Measurements from ENCODE around the gene IL1R1. TPM values are rescaled to one million over a fixed set of nuclear protein-coding genes. Genes with fewer than 3 reads are reported as not detected.

IL1R1 gene
- polyA plus RNA-seq, 1 donor from 2014 or later, result not detected

GRCh38 chr2:102131564-102131963 is 11.0 kb upstream of the IL1R1 start:
- Histone ChIP-seq H3K9me2 (ENCODE audit: insufficient read depth, low read length) (no peaks in the 10 kb centered on the region), H3K4me3 (ENCODE audit: low read length) (no peak overlapping the region), H3K27ac (ENCODE audit: low read length) (no peak overlapping the region), H3K36me3 (ENCODE audit: insufficient read depth, low read length) (no peaks in the 10 kb centered on the region), H3K4me2 (ENCODE audit: low read length) (no peak overlapping the region), H4K20me1 (ENCODE audit: insufficient read depth) (no peaks in the 10 kb centered on the region), H3K9me3 (ENCODE audit: low read length) (no peaks in the 10 kb centered on the region), H3K9ac (ENCODE audit: low read length) (no peak overlapping the region), H3K27me3 (ENCODE audit: insufficient read depth, low read depth, low read length) (no peaks in the 10 kb centered on the region), H2AFZ (ENCODE audit: low read depth, low read length) (no peak overlapping the region), H3K79me2 (replicated peaks; ENCODE audit: insufficient read depth, low read length) (no peaks in the 10 kb centered on the region), H3F3A (ENCODE audit: insufficient read depth, low read length, poor library complexity, severe bottlenecking) (no peaks in the 10 kb centered on the region)
- no peak for TF ChIP-seq REST (IDR thresholded peaks at IDR 0.05; ENCODE audit: borderline replicate concordance)
- TF ChIP-seq CTCF (IDR thresholded peaks at IDR 0.05; ENCODE audit: poor library complexity, severe bottlenecking), result no peak
- no peak for TF ChIP-seq MXI1 (conservative IDR thresholded peaks at IDR 0.05; ENCODE audit: poor library complexity, severe bottlenecking)
- no peak for TF ChIP-seq EZH2 (IDR thresholded peaks at IDR 0.05; ENCODE audit: borderline replicate concordance, insufficient read depth, low read length, poor library complexity, severe bottlenecking)
- no peak for TF ChIP-seq SMC3 (conservative IDR thresholded peaks at IDR 0.05; ENCODE audit: poor library complexity)
- TF ChIP-seq TAF1 (IDR thresholded peaks at IDR 0.05; ENCODE audit: low read depth), result no peak
- no peak for TF ChIP-seq RAD21 (conservative IDR thresholded peaks at IDR 0.05)
- no peak for TF ChIP-seq POLR2AphosphoS5 (IDR thresholded peaks at IDR 0.05)
- TF ChIP-seq EP300 (conservative IDR thresholded peaks at IDR 0.05; ENCODE audit: poor library complexity, severe bottlenecking), result no peak

GRCh38 chr2:102137138-102137537 is 5.4 kb upstream of the IL1R1 start:
- Histone ChIP-seq H3F3A (ENCODE audit: insufficient read depth, low read length, poor library complexity, severe bottlenecking) (no peaks in the 10 kb centered on the region), H3K9me2 (ENCODE audit: insufficient read depth, low read length) (no peaks in the 10 kb centered on the region), H3K27me3 (ENCODE audit: insufficient read depth, low read depth, low read length) (peaks cover 14% of the 10 kb centered on the region), H3K9me3 (ENCODE audit: low read length) (no peaks in the 10 kb centered on the region), H3K36me3 (ENCODE audit: insufficient read depth, low read length) (no peaks in the 10 kb centered on the region), H3K27ac (ENCODE audit: low read length) (no peak overlapping the region), H3K4me3 (ENCODE audit: low read length) (no peak overlapping the region), H3K79me2 (replicated peaks; ENCODE audit: insufficient read depth, low read length) (no peaks in the 10 kb centered on the region), H4K20me1 (ENCODE audit: insufficient read depth) (no peaks in the 10 kb centered on the region), H3K9ac (ENCODE audit: low read length) (no peak overlapping the region), H3K4me2 (ENCODE audit: low read length) (no peak overlapping the region), H2AFZ (ENCODE audit: low read depth, low read length) (no peak overlapping the region)
- no peak for TF ChIP-seq TAF1 (IDR thresholded peaks at IDR 0.05; ENCODE audit: low read depth)
- no peak for TF ChIP-seq MXI1 (conservative IDR thresholded peaks at IDR 0.05; ENCODE audit: poor library complexity, severe bottlenecking)
- TF ChIP-seq SMC3 (conservative IDR thresholded peaks at IDR 0.05; ENCODE audit: poor library complexity), result no peak
- no peak for TF ChIP-seq REST (IDR thresholded peaks at IDR 0.05; ENCODE audit: borderline replicate concordance)
